Measurements from ENCODE around the gene INO80D. TPM values are rescaled to one million over a fixed set of nuclear protein-coding genes. Genes with fewer than 3 reads are reported as not detected.
"Not testable (repeated sequence)": the region's sequence is repeated elsewhere in the genome, so short reads cannot be mapped to it uniquely, and the experiment has no call there.

Gene INO80D
- total RNA-seq, 1 donor from 2014 or later = 20.8 TPM

- intact Hi-C loops (cut with DNase I) = loop anchor here (1.0 kb wide), 1 partner anchor 74 kb away; the partner anchor contains the start of genes EEF1B2 and NDUFS1
- peak; percentile 81 for DNase-seq (ENCODE audit: low spot score)
These were observed 868 bp downstream of the INO80D start for GRCh38 chr2:206084870-206085741.

DNA sequence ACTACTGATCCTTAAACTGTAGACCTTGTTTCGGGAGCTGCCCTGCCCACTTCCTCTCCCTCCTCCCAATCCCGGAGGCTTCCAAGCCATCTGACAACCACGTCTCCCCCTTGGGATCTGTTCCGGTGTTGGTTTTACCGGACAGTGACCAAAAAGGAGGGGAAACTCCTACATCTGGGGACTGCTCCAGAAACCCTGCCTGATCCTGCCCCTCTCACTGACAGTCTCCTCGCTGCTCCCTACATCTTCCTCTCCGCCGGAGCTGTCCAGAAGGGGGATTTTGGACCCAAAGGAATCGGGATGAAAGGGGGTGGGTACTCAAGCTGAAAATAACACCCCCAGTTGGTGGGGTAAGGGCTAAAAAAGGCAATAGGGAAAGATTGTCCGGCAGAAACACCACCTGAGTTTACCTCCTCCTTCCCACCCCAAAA, 1.5 kb downstream of the INO80D start:
- intact Hi-C loops (cut with DNase I) = no loop called here
- DNase-seq (ENCODE audit: low spot score) = peak; percentile 82

DNA sequence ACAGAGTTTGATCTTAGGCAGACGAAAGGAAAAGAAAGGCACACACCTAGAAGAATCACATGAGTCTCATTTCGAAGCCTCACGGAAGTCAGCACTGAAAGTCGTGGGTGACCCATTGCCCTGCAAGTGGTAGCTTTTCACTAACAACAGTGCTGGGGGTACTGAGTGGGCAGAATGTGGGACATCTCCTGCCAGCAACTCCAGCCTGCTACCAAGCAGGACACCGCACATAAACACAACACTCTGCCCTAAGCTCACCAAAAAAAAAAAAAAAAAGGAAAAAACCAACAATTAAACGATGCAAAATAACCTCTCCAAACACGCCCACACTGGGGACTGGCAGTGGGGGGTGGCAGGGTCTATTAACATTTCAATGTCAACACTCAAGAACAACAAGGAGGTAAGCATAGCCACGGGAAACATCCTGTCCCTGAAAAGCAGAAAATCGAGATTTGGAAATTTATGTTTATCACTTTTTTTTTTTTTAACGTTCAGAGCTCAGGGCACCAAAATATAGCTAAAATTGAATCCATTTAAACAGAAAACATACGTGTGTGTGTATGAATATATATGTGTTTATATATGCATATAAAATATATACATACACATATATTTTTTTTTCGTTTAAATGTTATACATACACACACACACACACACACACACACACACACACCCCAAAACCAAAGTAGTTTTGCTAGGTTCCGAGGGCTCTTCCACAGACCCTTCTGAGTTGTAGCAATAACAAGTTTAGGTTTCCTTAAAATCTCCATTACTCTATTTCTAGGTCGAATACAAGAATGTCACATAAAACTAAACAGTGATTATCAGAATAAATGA, 2.2 kb downstream of the INO80D start:
- DNase-seq (ENCODE audit: low spot score) = no peak
- intact Hi-C loops (cut with DNase I) = no loop called here

DNA sequence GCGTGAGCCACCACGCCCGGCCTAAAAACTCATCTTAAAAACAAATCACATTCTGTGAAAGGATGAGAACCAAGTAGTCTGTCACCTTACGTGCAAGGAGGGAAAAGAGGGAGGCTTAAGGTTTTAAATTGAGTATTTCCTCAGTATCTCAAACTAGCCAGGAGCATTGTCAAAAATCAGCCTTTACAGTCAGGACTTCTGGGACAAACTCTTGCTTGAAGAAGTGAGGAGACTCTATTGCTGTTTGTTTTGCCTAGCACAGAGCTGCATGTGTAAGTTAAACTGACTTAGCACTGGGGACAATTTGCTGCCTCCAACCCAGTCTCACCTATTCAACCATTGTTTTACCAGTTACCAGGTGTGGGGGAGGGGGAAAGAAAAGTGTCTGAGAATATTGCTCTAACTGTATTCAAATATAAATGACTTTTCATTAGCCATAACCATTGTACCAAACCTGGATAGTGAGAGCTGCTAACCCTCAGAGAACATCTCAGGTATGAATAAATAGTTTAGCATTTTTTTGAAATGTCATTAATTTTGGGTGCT, 3.6 kb downstream of the INO80D start:
- no peak for DNase-seq (ENCODE audit: low spot score)
- intact Hi-C loops (cut with DNase I) = no loop called here

GRCh38 chr2:206080927-206081326, 5.0 kb downstream of the INO80D start:
- intact Hi-C loops (cut with DNase I) = no loop called here
- DNase-seq (ENCODE audit: low spot score) = no peak

- no peak for DNase-seq (ENCODE audit: low spot score)
- intact Hi-C loops (cut with DNase I) = no loop called here
These were observed 6.1 kb downstream of the INO80D start for GRCh38 chr2:206079699-206080465.

DNA sequence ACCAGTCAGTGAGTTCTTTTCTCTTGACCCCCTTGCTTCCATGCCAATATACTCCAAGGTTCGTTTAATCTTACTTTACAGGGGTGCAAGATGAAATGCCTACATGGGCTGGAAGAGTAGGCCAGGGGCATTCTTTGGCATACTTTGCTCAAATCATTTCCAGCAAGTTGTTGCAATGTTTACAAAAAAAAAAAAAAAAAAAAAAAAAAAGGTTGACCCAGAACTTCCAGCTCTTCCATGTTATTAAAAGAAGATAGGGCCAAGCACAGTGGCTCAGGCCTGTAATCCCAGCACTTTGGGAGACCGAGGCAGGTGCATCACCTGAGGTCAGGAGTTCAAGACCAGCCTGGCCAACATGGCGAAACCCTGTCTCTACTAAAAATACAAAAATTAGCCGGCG, 8.1 kb downstream of the INO80D start:
- intact Hi-C loops (cut with DNase I); DNase-seq (ENCODE audit: low spot score): not testable (repeated sequence)

DNA sequence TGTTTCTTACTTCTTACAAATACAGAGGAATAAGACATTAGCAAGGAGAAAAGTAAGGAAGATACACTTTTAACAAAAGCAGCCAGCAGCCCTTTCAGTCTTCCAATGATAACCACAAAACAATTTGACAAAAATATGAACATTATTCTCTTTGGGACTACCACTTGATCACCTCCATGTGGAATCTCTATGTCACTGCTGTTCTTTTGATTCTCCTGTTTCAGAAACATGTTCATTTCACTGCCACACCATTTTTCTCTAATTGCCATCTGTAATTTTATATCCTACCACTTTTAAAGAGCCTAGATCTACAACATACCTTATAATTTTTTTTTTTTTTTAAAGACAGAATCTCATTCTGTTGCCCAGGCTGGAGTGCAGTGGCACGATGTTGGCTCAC, 10.9 kb downstream of the INO80D start:
- intact Hi-C loops (cut with DNase I) = no loop called here

GRCh38 chr2:206071807-206072206, 14.2 kb downstream of the INO80D start:
- intact Hi-C loops (cut with DNase I) = no loop called here
- DNase-seq (ENCODE audit: low spot score) = no peak

More for the DNA sequence above, 10.9 kb downstream of the INO80D start:
- DNase-seq (ENCODE audit: low spot score) = no peak

- intact Hi-C loops (cut with DNase I) = no loop called here
- no peak for DNase-seq (ENCODE audit: low spot score)
These were observed 16.6 kb downstream of the INO80D start for GRCh38 chr2:206069417-206069816.

- DNase-seq (ENCODE audit: low spot score) = no peak
- intact Hi-C loops (cut with DNase I) = no loop called here
These were observed 17.8 kb downstream of the INO80D start for GRCh38 chr2:206068207-206068606.

DNA sequence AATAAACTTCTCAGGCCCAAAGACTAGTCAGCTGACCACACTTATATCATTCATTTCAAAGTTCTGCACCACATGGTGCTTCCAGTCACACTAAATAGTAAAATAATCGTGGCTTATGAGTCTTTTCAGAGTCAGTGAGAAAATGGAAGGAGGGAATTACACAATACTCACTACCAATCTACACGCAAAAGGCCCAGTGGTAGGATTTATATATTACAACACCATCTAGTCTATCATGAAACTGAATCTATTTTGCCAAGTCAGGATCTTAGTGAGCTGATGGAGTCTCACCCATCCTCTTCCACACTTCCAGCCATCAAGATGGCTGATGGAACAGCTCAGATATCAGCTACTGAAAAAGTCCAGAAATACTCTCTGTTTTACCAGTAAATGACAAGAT, 21.9 kb downstream of the INO80D start:
- intact Hi-C loops (cut with DNase I) = no loop called here
- DNase-seq (ENCODE audit: low spot score) = no peak

- intact Hi-C loops (cut with DNase I) = no loop called here
- no peak for DNase-seq (ENCODE audit: low spot score)
These were observed 22.3 kb downstream of the INO80D start for GRCh38 chr2:206063635-206064034.

- DNase-seq (ENCODE audit: low spot score) = no peak
- intact Hi-C loops (cut with DNase I) = no loop called here
These were observed 23.2 kb downstream of the INO80D start for GRCh38 chr2:206062724-206063123.

DNA sequence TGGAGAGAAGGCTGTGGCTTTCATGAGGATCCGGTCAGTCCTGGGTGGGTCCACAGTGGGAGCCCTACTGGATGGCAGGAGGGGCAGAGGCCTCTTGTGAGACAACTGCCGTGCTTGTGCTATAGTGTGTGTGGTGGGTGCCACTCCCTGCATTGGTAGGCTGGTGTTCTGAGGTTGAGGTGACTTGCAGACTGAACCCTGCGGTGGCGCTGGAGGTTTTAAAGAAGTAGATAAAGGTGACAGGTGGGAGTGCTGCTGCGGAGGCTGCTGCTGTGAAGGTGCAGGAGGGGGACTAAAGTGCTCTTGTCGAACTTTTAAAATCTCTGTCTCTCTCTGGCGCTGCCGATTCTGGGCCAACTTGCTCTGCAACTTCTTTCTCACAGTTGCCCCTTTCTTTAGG, 29.7 kb downstream of the INO80D start:
- intact Hi-C loops (cut with DNase I) = no loop called here
- no peak for DNase-seq (ENCODE audit: low spot score)

DNA sequence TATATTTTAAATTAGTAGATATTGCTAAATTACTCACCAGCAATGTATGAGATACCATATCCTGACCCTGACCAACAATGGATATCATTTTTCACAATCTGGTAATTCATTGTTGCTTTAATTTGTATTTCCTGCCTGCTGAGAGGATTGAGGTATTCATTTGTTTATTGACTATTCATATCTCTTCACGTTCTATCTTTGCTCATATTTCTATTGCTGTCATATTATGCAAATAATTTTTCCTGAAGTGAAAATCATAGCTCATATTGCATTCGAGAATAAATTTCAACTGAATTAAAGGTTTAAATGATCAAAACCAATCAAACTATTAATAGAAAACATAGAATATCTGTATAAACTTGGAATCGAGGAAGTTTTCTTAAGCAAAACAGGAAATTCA, 31.0 kb downstream of the INO80D start:
- intact Hi-C loops (cut with DNase I) = no loop called here
- DNase-seq (ENCODE audit: low spot score) = no peak

DNA sequence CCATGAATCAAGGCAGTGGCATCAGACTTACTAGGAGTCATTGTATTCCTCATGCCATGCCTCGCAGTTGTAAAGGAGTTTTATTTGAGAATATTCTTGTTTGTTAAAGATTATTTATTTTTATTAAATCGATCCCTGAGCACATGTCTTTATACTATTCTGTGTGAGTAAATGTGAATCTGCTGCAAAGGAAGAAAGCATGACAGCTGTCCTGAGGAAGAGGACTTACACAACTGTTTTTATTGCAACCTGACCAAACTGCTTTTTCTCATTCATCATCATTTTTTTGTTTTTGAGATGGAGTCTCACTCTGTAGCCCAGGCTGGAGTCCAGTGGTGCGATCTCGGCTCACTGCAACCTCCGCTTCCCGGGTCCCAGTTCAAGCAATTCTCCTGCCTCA, 34.1 kb downstream of the INO80D start:
- no peak for DNase-seq (ENCODE audit: low spot score)
- intact Hi-C loops (cut with DNase I) = no loop called here

DNA sequence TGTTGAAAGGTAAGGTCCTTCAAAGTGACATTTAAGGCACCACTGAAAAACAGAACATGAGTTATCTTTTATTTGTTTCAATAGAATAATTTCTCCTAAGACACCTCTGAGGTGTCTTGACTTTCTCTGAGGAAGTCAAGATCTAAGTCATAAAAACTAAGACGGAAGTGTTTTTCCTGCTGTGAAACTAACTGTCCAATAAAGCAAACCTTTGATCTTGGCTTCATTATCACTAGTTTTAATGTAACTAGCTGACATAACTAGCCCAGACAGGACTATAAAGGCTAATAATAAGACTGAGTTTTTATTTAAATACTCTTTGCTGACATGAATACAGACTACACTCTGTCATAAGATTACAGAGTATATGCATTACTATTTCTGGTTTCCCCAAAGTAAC, 36.6 kb downstream of the INO80D start:
- intact Hi-C loops (cut with DNase I) = no loop called here
- no peak for DNase-seq (ENCODE audit: low spot score)

DNA sequence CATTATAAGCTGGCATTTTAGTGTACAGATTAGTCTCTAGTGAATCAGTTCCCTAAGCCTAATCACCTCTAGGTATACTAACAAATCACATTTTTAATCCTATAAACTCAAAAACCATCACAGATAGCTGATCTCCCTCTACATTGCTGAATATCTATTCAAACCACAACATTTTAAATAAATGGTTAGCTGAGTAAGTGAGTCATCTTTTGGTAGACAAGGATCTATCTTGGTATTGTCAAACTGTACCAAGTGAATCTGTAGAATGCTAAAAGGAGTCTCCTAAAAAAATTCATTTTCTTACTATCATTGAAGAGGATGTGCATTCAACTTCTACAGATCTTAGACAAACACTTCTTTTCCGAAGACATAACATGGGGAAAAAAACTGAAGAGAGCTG, 40.7 kb downstream of the INO80D start:
- intact Hi-C loops (cut with DNase I) = no loop called here
- DNase-seq (ENCODE audit: low spot score) = no peak

- intact Hi-C loops (cut with DNase I) = no loop called here
- DNase-seq (ENCODE audit: low spot score) = no peak
These were observed 45.4 kb downstream of the INO80D start for GRCh38 chr2:206040525-206040924.
